ENCODE measurements around the gene RPTOR.

Gene RPTOR

GRCh38 chr17:80909635-80910034, 365.0 kb downstream of the RPTOR start:
- FAIRE-seq = peak; percentile 99
- DNase-seq (ENCODE audit: insufficient read length, low spot score) = no peak

DNA sequence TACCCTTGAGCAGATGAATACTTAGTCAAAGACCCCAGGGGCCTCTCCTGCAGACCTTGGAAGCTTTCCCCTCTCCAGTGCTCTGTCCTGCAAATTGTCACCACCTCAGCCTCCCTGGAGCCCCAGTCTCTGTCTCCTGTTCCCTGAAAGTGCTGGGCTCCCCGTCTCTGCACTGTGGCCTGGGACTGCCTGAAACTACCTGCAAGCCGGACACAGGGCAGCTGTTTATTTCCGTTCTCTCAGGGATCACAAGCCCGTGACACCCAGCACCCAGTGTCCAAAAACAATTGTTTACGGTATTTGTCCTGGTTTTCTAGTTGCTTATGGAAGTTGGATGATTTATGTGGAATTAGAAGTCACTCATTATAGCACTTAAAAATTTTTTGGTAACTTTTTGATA, 365.4 kb downstream of the RPTOR start:
- FAIRE-seq (no peak), DNase-seq (ENCODE audit: insufficient read length, low spot score) (no peak)

GRCh38 chr17:80912476-80912875, 367.8 kb downstream of the RPTOR start:
- DNase-seq (ENCODE audit: insufficient read length, low spot score) (no peak), FAIRE-seq (peak; percentile 33)

DNA sequence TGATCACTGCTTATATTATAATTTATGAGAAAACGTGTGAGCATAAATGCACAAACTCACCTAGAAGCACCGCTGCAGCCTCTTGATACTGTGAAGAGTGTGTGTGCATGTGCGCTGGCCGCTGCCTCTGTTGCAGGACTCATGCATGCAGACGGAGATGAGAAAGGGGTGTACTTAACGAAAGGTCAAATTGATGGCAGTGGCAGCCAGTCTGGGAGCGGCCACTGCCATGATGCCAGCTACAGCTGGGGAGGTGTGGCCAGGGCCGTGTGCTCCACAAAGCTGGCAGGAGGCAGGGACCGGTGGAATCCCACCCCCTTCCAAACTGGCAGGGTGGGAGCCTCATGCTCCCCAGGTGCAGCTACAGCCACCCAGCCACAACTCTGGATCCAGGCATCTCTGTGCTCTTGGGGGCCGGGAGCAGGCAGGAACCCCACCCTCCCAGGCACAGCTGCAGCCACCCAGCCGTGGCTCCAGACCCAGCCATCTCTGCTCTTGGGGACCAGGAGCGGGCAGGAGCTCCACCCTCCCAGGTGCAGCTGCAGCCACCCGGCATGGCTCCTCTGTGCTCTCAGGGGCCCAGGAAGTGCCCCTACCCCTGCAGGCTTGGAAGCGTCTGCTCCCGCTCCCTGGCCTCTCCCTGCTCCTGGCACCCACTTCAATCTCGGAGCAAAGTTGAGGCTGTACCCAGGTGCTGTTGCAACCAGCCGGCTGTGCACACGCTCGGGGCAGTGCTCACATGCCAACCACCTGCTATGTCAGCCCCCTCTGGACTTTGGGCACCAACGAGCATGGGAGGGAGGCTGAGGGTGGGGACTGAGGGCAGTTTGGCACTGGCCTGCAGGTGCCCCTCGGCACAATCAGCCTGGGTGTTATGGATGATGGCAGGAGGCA, 369.5 kb downstream of the RPTOR start:
- DNase-seq (ENCODE audit: insufficient read length, low spot score) (no peak), FAIRE-seq (no peak)

DNA sequence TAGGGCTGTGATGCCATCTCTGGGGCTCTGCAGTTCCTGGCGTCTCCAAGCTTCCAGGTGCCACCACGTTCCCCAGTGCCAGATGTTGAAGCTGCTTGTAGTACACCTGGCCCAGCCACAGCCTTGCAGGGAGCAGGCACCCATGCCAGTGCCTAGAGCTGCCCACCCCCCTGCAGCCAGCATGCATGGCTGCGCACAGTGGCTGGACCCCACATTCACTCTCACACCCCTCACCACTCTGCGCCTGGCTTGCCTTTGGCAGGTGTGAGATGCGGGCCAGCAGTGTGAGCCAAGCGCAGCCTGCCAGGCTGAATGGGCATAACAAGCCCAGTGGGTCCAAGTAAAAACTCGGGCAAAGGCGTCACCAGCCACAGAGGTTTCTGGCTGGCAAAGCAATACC, 371.6 kb downstream of the RPTOR start:
- DNase-seq (ENCODE audit: insufficient read length, low spot score) = no peak
- FAIRE-seq = no peak

GRCh38 chr17:80917716-80918560, 373.3 kb downstream of the RPTOR start:
- DNase-seq (ENCODE audit: insufficient read length, low spot score) = no peak

GRCh38 chr17:80918731-80919130, 374.1 kb downstream of the RPTOR start:
- DNase-seq (ENCODE audit: insufficient read length, low spot score) = no peak
- no peak for FAIRE-seq

More at GRCh38 chr17:80917716-80918560, 373.3 kb downstream of the RPTOR start:
- FAIRE-seq = no peak

DNA sequence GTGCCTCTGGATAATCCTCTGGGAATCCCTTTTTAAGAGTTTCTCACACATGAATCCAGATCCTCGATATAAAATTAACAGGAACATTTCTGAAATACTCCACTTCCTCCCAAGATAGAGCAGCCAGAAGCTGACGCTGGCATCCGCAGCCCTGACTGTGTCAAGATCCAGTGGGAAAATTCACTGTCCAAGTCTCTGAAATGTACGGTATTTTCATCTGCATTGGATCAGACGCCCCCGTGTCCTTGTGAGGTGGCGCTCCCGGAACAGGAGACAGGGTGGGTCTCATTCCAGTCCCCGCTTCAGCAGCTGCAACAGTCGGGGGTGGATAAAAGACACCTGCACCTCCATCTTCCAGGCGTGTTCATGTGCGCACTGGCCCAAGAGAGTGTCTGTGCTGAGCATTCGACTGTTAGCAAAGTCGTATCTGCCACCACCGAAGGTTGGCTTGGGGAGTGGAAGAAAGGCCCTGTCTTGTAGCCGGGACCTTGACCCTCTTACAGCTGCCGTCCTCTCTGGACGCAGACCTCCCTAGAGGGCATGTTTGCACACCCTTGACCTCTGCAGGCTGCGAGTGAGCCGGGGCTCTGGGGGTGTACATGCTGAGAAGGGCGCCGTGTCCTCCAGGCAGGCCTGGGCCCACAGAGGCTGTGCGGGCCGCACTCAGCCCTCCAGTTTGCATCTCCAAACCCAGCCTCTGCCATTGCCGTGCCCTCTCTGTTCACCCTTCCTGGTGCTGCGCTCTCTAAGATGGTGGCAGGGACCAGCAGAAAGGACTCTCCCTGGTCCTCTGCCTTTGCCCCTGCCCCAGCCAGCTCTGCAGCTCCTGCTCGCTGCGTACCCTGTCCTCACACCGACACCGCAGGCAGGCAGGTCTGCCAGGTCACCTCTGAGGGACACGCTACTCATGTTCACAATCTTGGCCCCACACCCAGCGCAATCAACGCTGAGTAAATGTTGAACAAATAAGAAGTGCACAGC, 375.0 kb downstream of the RPTOR start:
- DNase-seq (ENCODE audit: insufficient read length, low spot score) (no peak), FAIRE-seq (no peak)

GRCh38 chr17:80920441-80920840, 375.8 kb downstream of the RPTOR start:
- DNase-seq (ENCODE audit: insufficient read length, low spot score) = no peak
- FAIRE-seq = no peak

- no peak for FAIRE-seq
- DNase-seq (ENCODE audit: insufficient read length, low spot score) = no peak
Measured at GRCh38 chr17:80921159-80921558, 376.5 kb downstream of the RPTOR start.

GRCh38 chr17:80921741-80922579, 377.3 kb downstream of the RPTOR start:
- FAIRE-seq (no peak), DNase-seq (ENCODE audit: insufficient read length, low spot score) (no peak)

GRCh38 chr17:80922580-80923160, 378.0 kb downstream of the RPTOR start:
- FAIRE-seq = no peak
- no peak for DNase-seq (ENCODE audit: insufficient read length, low spot score)

- FAIRE-seq (no peak), DNase-seq (ENCODE audit: insufficient read length, low spot score) (no peak)
Measured at GRCh38 chr17:80923211-80924110, 378.8 kb downstream of the RPTOR start.

DNA sequence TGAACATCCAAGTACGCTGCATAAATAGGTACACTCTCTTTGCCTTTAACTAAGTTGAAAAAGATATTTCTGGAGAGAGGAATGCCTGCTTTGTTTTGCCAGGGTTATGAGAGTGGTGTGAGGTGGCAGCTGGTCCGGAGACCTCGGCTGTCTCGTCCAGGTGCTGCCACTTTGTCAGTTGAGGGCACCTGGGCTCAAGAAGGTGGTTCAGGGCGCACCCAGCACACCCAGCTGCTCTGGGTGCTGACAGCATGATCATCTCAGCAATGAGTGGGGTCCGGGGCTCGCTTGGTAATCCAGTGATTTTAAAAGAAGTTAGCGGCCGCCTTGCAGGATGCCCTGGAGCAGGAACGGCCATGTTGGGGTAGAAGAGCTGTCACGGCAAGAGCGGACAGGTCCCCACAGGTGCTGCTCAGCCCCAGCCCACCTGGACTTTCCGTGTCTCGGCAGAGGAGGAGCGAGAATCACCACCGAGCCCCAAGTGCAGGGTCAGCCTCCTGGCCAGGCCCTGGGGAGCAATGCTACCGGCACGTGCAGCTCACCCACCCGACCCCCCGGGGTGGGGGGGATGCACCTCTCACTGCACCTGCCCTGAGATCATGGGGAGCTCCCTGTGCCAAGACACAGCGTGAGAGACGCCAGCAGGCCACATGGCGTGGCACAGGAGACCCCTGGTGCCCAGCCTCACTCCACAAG, 379.6 kb downstream of the RPTOR start:
- FAIRE-seq (no peak), DNase-seq (ENCODE audit: insufficient read length, low spot score) (no peak)

GRCh38 chr17:80924807-80925610, 380.4 kb downstream of the RPTOR start:
- FAIRE-seq = no peak

DNA sequence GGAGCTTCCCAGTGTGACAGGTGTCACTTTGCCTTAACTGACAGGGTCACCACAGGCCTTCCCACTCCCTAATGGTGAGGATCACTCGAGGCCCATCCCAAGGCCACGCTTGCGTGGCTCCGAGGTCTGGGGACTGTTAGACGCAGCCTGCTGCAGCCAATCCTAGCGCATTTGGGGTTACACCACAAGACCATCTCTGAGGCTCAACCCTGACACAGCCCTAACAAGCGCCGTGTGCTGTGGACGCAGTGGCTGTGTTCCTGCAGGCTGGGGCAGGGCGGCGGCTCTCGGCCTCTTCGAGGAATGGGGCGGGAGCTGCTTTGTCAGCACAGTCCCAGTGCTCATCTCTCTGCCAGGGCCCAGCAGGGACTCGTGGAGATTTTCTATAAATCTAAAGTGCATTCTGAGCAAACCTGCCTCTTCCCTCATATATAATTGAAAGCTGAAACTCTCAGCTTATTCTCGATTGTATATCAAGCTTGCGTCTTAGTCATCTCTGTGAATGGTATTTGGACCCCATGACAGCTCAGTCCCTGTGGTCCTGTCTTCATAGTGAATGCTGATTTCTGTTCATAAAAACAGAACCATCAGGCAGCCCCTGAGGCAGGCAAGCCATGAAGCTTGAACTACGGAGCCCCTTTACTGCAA, 381.2 kb downstream of the RPTOR start:
- FAIRE-seq (no peak), DNase-seq (ENCODE audit: insufficient read length, low spot score) (no peak)

More at GRCh38 chr17:80924807-80925610, 380.4 kb downstream of the RPTOR start:
- DNase-seq (ENCODE audit: insufficient read length, low spot score) = no peak
